A172 (cell line): Measurements from ENCODE around the gene DNAAF5. TPM values are rescaled to one million over a fixed set of nuclear protein-coding genes. Genes with fewer than 3 reads are reported as not detected.
"Not testable (repeated sequence)": the region's sequence is repeated elsewhere in the genome, so short reads cannot be mapped to it uniquely, and the experiment has no call there.

Source experiments
- DNase-seq: peaks from one replicate; pipeline ENCODE4 v3.0.0-alpha.2; 2015; ENCODE audit warnings: low spot score
- total RNA-seq: library from RNA; depleted of rRNA; stranded (reverse); fragments of >200 nt; shearing (Covaris generic); gene quantifications from 2 replicates; pipeline ENCODE4 v1.2.3, GENCODE V29; 2014

Gene DNAAF5
- total RNA-seq, 1 experiment from 2014 or later: 95.9 TPM

DNA sequence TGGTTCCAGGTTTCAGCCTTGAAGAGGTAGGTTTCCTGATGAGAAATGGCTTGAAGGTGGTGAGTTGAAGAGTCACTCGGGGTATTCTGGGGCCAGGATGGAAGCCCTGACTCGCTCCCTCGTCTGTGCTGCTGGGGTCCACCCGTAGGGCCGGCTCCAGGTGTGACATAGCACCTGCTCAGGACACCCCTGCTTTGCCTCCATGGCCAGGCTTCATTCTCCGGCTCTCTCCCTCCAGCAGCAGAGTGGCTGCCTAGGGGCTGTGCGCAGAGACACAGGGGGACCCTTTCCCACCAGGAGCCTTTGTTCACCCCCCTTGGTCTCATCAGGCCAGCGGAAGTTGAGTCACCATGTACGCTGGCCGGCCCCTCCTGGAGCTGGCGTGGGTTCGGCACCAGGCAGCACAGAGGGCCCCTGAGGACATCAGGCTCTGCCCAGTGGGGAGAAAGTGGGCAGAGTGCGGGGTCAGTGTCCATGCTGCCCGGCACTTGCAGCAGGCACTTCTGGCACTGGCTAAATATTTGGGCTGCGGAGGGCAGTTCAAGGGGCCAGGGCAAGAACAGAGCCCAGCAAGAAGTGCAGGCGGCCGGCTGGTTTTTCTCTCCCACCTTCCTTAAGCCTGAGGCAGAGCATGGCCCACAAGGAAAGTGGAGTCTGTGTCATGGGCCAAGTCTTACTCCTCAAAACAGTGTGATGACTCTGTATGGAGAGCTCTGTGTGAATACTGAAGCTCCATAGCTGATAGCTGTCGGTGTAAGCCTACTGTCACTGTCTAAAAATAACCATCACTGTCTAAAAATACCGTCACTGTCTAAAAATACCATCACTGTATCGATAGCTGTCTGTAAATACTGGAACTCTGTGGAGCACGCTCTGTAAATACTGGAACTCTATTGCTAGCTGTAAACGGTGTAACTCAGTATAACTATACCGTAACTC, 4.3 kb downstream of the DNAAF5 start:
- DNase-seq: no peak

DNA sequence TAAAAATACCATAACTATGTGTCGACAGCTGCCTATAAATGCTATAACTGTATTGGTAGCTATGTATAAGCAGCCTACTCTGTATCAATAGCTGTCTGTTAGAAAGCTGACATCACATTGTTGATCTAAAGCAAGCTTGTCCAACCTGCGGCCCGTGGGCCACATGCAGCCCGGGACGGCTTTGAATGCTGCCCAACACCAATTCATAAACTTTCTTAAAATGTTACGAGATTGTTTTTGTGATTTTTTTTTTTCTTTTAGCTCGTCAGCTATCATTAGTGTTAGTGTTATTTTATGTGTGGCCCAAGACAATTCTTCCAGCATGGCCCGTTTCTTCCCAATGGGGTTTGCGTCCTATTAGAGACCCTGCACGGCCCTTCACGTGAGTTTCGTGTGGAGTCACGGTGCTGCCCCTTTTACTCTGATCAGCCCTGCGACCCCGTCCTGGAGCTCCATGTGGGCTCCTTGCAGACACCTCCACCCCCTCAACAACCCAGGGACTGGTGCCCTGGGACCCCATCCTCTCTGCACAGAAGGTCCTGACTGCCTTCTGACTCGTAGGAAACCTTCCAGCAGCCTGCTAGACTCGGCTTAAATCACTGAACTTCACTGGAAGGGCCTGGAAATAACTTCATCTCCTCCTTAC, 5.1 kb downstream of the DNAAF5 start:
- no peak for DNase-seq

DNA sequence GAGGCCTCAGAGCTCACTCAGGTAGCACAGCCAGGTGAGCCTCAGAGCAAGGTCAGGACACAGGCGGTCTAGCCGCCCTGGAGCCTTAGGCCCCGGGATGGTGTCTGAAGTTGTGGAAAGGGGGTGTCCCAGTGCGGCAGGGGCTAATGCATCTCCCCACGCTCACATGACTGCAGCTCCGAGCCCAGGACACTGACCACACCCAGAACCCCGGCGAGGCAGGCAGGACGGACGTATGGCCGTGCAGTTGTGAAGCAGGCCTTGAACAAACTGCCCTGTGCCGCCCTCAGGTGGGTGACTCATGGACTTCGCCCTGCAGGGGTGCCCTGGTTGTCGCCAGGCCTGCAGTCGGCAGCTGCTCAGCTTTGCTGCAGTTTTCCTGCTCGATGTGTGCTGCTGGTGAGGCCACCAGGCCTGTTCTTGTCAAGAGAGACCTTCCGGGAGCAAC, 5.6 kb downstream of the DNAAF5 start:
- peak; percentile 94 for DNase-seq

DNA sequence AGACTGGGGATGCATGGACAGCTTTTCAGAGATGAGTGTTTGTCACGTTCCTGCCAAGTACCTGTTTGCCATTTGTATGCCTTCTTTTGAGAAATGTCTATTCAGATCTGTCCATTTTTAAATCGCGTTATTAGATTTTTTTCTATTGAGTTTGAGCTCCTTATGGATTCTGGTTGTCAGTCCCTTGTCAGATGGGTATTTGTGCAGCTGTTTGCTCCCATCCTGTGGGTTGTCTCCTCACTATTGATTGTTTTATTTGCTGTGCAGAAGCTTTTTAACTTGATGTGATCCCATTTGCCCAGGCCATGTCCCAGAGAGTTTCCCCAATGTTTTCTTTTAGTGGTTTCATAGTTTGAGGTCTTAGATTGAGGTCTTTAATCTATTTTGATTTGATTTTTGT, 6.1 kb downstream of the DNAAF5 start:
- no peak for DNase-seq

DNA sequence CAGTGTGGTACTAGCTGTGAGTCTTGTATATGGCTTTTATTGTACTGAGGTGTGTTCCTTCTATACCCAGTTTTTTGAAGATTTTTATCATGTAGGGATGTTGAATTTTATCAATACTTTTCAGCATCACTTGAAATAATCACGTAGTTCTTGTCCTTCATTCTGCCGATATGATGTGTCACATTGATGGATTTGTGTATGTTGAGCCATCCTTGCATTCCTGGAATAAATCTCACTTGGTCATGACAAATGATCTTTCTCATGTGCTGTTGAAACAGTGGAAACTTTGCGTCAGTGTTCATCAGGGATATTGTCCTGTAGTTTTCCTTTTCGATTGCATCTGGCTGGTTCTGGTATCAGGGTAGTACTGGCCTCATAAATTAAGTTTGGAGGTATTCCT, 7.7 kb downstream of the DNAAF5 start:
- no peak for DNase-seq

DNA sequence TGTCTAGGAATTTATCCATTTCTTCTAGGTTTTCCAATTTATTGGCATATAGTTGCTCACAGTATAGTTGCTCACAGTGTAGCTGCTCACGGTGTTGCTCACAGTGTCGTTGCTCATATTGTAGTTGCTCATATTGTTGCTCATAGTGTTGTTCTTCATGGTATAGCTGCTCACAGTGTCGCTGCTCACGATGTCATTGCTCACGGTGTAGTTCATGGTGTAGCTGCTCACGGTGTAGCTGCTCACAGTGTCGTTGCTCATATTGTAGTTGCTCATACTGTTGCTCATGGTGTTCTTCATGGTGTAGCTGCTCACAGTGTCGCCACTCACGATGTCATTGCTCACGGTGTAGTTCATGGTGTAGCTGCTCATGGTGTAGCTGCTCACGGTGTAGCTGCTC, 8.3 kb downstream of the DNAAF5 start:
- DNase-seq: no peak

DNA sequence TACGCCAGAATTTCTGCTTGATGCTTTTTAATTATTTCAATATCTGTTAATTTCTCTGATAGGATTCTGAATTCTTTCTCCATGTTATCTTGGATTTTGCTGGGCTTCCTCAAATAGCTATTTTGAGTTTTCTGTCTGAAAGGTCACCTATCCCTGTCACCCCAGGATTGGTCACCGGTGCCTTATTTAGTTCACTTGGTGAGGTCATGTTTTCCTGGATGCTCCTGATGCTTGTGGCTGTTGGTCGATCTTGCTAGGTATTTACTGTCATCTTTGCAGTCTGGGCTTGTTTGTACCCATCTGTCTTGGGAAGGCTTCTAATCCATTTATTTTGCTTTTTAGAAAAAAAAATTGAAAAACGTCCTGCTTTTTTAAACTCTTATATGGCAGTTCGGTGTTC, 11.7 kb downstream of the DNAAF5 start:
- DNase-seq: no peak

DNA sequence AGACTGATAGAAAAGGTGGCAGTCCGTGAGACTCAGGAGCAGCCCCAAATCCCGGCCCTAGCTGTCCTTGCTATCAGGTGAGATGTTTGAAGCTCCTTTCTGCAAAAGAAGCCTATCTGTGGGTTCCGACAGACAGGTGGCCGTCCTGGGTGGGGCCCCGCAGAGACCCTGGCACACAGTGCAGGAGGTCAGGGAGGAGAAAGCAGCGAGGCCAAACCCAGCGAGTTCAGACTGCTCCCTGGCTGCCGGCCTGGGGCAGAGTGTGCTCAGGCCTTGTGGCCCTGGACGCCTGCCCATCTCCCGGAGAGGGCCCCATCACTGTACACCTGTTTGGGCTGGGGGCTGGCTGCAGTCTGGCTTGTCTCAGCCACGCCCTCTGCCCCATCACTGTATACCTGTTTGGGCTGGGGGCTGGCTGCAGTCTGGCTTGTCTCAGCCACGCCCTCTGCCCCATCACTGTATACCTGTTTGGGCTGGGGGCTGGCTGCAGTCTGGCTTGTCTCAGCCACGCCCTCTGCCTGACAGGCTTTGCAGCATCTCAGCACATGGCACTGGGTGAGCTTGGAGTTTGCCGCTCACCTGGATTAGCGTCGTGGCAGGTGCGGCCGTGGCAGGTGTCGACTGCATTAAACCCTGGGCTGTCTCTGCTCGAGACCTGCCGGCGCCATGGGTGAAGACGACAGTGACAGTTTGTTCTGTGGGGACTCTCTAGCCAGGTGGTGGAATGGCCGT, 12.4 kb downstream of the DNAAF5 start:
- no peak for DNase-seq

DNA sequence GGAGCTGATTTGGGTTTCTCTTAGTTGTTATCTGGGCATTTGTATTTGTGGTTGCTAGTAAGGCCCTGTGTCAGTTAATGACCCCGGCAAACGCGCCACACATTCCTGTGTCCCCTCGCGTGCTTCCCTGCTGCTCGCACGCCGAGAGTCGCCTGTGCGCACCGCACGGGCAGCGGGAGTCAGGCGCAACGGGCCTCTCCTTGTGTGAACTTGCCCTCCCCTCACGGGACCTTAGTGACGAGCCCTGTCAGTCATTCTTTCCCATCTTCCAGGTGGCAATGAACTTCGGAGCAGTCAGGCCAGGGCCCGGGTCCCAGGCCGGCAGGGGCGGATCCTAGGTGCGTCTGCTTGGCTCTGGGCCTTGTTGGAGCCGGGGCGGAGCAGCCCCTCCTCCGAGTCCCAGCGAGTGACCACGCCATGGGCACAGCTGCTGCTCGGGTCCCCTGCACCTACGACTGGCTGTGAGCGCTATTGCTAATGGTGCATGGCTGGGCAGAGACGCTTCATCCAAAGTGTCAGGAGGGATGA, 13.0 kb downstream of the DNAAF5 start:
- DNase-seq: no peak

DNA sequence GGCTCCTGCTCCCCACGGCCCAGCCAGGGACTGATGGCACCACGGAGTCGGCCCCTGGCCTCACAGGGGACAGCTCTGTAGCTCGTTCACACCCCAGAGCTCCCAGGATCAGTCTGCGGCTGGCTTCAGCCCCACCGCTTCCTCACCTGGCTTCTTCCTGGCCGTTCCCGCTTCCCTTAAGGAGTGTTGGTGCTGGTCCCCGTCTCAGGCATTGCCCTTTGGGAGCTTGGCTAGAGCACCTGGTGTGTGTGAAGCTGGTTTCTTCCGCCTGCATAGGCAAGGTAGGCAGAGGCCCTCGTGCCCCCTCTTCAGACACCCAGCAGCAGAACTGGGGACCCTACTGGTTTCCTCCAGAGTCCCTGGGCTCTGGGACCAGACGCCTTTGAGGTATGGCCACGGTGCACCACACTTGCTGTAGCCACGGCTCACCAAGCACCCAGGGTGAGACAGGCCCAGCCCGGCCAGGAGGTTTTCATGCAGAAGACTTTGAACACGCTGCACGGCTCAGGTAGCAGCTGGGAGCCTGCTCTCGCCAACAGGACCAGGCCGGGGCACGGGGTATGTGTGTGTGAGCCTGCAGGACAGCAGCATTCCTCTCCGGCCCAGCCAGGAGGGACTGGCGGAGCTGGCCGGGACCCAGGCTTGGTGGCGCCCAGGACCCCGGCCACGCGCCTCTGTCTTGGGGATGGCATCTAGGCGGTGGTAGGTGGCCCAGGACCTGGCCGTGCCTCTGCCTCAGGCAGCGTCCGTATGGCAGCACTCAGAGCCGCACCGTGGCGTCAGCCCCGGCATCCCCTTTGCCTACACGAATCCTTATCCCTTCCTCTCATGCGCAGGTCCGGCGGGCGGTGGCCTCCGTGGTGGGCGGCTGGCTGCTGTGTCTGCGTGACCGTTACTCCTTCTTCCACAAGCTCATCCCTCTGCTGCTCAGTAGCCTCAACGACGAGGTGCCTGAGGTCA, 13.8 kb downstream of the DNAAF5 start:
- DNase-seq: no peak

DNA sequence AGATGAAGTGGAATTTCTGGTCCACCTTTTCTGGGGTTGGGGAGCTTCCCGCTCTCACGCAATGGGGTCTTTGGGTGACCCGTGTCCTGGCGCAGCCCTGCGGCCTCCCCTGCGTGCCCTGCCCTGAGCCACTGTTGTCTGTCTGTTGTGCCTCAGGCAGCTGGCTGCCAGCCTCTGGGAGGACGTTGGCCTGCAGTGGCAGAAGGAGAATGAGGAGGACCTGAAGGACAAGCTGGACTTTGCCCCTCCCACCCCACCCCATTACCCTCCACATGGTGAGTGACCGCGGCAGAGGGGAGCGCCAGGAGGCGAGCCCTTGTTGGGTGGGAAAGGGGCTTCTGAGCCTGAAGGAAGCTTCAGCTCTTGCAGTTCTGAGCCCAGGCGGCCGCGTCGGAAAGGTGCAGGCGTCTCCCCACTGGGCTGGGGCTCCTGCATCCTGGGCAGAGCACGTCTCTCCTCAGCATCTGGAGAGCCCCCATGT, 14.7 kb downstream of the DNAAF5 start:
- DNase-seq: no peak

DNA sequence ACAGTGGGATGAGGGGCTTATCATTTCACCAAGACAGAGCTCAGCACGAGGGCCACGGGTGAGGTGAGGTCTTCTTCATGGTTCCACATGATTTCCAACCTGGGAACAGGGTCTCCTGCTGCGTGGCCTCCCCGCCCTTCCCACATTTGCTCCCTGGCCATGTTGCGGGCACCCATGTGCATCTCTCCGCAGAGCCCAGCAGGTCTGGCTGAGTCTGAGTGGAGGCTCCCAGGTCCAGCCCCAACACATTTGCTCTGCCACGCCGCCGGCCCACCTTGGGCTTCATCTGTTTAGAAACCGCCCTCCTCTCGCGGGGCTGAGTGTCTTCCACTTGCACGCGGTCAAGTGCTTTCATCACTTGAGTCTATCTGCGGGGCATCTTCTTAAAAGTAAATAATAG, 15.4 kb downstream of the DNAAF5 start:
- no peak for DNase-seq

DNA sequence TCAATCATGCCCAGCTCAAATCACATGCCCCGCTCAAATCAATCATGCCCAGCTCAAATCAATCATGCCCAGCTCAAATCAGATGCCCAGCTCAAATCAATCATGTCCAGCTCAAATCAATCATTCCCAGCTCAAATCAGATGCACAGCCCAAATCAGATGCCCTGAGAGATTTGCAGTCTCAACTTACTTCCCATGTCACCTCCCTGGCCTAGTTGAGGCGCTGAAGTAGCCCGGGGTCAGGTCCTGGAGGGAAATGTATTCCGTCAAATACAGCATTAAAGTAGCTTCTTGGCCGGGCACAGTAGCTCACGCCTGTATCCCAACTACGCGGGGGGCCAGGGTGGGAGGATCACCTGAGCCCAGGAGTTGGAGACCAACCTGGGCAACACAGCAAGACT, 16.3 kb downstream of the DNAAF5 start:
- DNase-seq: no peak

DNA sequence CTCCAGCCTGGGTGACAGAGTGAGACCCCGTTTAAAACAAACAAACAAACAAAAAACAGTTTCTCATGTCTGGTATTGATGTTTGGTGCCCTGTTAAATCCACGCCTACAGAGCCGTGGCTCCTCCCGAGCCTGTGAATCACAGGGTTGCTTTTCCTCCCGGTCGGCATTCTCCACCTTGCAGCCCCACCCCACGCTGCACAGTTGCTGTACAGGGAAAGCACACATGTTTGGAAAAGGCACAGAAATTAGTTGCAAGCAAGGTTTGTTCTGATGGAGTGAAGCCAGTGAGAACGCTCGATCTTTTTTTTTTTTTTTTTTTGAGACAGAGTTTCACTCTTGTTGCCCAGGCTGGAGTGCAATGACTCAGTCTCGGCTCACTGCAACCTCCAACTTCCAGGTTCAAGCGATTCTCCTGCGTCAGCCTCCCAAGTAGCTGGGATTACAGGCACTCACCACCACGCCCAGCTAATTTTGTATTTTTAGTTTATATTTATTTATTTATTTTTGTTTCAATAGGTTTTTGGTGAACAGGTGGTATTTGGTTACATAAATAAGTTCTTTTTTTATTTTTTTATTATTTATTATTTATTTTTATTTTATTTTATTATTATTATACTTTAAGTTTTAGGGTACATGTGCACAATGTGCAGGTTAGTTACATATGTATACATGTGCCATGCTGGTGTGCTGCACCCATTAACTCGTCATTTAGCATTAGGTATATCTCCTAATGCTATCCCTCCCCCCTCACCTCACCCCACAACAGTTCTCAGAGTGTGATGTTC, 17.0 kb downstream of the DNAAF5 start:
- DNase-seq: peak; percentile 26

DNA sequence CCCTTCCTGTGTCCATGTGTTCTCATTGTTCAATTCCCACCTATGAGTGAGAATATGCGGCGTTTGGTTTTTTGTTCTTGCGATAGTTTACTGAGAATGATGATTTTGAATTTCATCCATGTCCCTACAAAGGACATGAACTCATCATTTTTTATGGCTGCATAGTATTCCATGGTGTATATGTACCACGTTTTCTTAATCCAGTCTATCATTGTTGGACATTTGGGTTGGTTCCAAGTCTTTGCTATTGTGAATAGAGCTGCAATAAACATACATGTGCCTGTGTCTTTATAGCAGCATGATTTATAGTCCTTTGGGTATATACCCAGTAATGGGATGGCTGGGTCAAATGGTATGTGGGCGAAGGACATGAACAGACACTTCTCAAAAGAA, 17.6 kb downstream of the DNAAF5 start:
- DNase-seq: not testable (repeated sequence)

DNA sequence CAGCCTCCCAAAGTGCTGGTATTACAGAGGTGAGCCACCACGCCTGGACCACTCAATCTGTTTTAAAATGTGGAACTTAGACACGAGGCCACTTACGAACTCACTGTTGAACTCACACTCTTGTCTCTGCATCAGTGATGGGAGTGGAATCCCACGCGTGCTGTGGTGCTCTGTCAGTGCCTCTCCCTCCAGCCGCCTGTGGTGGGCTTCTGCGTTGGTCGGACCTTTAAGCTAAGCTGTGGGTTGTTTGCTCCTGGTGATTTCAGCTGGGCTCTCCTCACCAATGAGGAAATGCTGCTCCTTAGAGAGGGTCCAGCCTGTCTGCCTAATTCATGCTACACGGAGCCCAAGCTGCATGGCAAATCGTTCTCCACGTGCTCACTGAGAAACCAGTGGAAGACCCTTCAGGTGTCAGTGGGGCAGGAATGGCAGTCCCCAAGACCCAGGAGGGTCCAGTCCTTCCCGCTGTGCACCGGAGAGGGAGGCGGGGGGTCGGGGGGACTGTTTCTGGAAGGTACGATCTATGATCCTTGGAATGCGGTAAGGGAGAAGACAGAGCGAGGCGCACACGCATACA, 18.4 kb downstream of the DNAAF5 start:
- no peak for DNase-seq

DNA sequence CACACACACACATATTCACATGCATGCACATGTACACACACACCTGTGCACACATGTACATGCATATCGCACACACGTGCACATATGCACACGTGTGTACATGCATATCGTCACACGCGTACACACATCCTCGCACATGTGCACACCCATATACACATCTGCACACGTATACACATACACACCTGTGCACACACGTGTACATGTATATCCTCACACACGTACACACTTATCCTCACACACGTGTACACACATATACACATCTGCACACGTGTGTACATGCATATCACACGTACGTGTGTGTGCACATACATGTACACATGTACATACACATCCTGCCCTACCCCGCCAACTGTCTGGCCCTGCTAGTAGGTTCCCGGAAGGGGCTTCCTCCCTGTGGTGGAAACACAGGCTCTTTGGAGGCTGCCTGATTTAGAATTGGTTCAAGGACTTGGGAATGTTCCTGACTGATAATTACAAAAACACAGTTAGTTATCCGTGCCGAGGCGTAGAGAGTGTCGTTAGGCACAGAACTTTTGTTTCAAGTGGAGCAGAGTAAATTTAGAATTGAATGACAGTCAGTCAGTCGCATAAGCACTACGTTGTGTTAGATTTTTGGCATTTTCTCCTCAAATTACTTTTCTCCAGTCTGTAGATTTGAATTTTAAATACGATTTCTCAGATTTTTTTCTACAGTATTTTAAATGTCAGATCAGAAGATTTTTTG, 19.1 kb downstream of the DNAAF5 start:
- no peak for DNase-seq

DNA sequence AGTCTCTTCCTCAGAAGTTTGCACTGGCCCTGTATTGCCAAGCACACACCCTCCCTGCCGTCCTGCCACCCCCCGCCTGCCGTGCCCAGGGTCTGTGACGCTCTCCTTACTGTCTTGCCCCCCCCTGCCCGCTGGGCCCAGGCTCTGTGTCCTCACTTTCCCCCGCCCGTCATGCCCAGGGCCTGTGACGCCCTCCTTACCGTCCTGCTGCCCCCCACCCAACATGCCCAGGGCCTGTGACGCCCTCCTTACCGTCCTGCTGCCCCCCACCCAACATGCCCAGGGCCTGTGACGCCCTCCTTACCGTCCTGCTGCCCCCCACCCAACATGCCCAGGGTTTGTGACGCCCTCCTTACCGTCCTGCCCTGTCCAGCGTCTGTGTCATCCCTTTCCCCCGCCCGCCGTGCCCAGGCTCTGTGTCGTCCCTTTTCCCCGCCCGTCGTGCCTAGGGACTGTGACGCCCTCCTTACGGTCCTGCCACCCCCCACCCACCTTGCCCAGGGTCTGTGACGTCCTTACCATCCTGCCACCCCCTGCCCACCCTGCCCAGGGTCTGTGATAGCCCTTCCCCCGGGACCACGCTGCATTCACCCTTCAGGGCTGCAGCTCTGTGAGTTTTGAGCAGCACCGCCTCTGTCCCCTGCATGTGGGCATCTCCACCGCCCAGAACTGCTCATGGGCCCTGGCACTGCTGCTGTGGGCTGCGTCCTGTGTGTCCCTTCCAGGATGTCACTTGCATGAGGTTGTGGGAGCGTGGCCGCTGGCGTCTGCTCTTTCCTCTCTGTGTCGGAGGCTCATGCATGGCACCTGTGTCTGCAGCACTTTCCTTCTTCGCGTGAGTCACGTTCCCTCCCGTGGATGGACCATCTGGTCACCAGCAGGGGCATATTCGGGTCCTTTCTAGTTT, 19.9 kb downstream of the DNAAF5 start:
- no peak for DNase-seq
